CD14-positive monocyte (primary cell): ENCODE results near the gene OR6P1. TPM values are rescaled to one million over a fixed set of nuclear protein-coding genes. Genes with fewer than 3 reads are reported as not detected.

Experiments
- DNase-seq, 3 donors: peaks; one replicate each; pipeline ENCODE4 v3.0.0-alpha.2; 2011 to 2022
- H2AFZ ChIP-seq: 2 replicates; pipeline ENCODE4 v1.6.0; 2012; ENCODE audit warnings: mild to moderate bottlenecking, low read depth, low read length, inconsistent platforms; ENCODE audit not compliant: insufficient read depth, poor library complexity, severe bottlenecking
- H3K27ac ChIP-seq, 2 donors: 1 replicate in 1 of 2; 2 replicates in 1 of 2; pipeline ENCODE4 v1.5.1; 2012 to 2013; ENCODE audit warnings: low read length in 2 of 2, control low read depth in 1 of 2, inconsistent platforms in 1 of 2, low read depth in 1 of 2, mild to moderate bottlenecking in 1 of 2
- H3K27me3 ChIP-seq, 2 donors: one replicate each; pipeline versions ENCODE4 v1.6.0 to v1.6.1; 2011 to 2013; ENCODE audit warnings: low read length in 2 of 2; ENCODE audit not compliant: control insufficient read depth in 2 of 2, insufficient read depth in 2 of 2
- H3K36me3 ChIP-seq, 2 donors: replicated peaks in 1 of 2; 1 replicate in 1 of 2; 2 replicates in 1 of 2; pipeline versions ENCODE4 v1.5.1 to v1.6.1; 2012 to 2013; ENCODE audit warnings: low read length in 2 of 2, control low read depth in 1 of 2, inconsistent platforms in 1 of 2, mild to moderate bottlenecking in 1 of 2; ENCODE audit not compliant: insufficient read depth in 2 of 2, control insufficient read depth in 1 of 2
- H3K4me1 ChIP-seq, 2 donors: 1 replicate in 1 of 2; 2 replicates in 1 of 2; pipeline versions ENCODE4 v1.5.1 to v1.6.1; 2012 to 2013; ENCODE audit warnings: low read length in 2 of 2, control low read depth in 1 of 2, inconsistent platforms in 1 of 2, mild to moderate bottlenecking in 1 of 2, moderate library complexity in 1 of 2; ENCODE audit not compliant: insufficient read depth in 2 of 2, control insufficient read depth in 1 of 2
- H3K4me2 ChIP-seq: replicated peaks from 2 replicates; pipeline ENCODE3; 2012; ENCODE audit warnings: low read length, moderate library complexity, mild to moderate bottlenecking; ENCODE audit not compliant: poor library complexity, severe bottlenecking; ENCODE audit errors: extremely low read depth
- H3K4me3 ChIP-seq, 3 experiments: fragments of 200-600 bp in 1 of 3; sonication (generic) in 1 of 3; replicated peaks in 1 of 3; 1 replicate in 2 of 3; 2 replicates in 1 of 3; pipeline ENCODE4 v1.5.1; 2011 to 2013; ENCODE audit warnings: low read length in 3 of 3, mild to moderate bottlenecking in 3 of 3, control low read depth in 2 of 3, low read depth in 2 of 3, inconsistent platforms in 1 of 3, moderate library complexity in 1 of 3
- H3K79me2 ChIP-seq: 2 replicates; pipeline ENCODE4 v1.6.0; 2012; ENCODE audit warnings: mild to moderate bottlenecking, control low read depth, inconsistent platforms, low read length, moderate library complexity; ENCODE audit not compliant: insufficient read depth
- H3K9ac ChIP-seq: 2 replicates; pipeline ENCODE4 v1.6.0; 2017; ENCODE audit warnings: low read length, mild to moderate bottlenecking; ENCODE audit not compliant: insufficient read depth, poor library complexity, severe bottlenecking
- H3K9me3 ChIP-seq, 2 donors: replicated peaks in 1 of 2; 1 replicate in 1 of 2; 2 replicates in 1 of 2; pipeline versions ENCODE4 v1.5.1 to v1.6.1; 2012 to 2013; ENCODE audit warnings: low read length in 2 of 2, control low read depth in 1 of 2; ENCODE audit not compliant: control insufficient read depth in 1 of 2, insufficient read depth in 1 of 2
- H4K20me1 ChIP-seq: 2 replicates; pipeline ENCODE4 v1.6.0; 2012; ENCODE audit warnings: mild to moderate bottlenecking, low read length, control low read depth, moderate library complexity; ENCODE audit not compliant: insufficient read depth
- H3K27ac Mint-ChIP-seq, 7 donors: one replicate each; pipeline ENCODE4 v1.8.0; 2020; ENCODE audit warnings: mild to moderate bottlenecking in 7 of 7, mixed read lengths in 7 of 7, moderate library complexity in 6 of 7, inconsistent platforms in 2 of 7
- H3K27me3 Mint-ChIP-seq, 3 donors: one replicate each; pipeline ENCODE4 v1.8.0; 2021 to 2022; ENCODE audit warnings: low read depth in 3 of 3, mild to moderate bottlenecking in 3 of 3, mixed read lengths in 3 of 3, moderate library complexity in 3 of 3, inconsistent platforms in 1 of 3
- H3K36me3 Mint-ChIP-seq, 2 donors: one replicate each; pipeline ENCODE4 v1.8.0; 2020; ENCODE audit warnings: mixed read lengths in 2 of 2, inconsistent platforms in 1 of 2, mild to moderate bottlenecking in 1 of 2
- H3K4me1 Mint-ChIP-seq: one replicate; pipeline ENCODE4 v1.8.0; 2020; ENCODE audit warnings: mild to moderate bottlenecking, mixed read lengths
- H3K4me3 Mint-ChIP-seq, 2 donors: one replicate each; pipeline ENCODE4 v1.8.0; 2020; ENCODE audit warnings: mild to moderate bottlenecking in 2 of 2, mixed read lengths in 2 of 2, moderate library complexity in 1 of 2
- H3K9me3 Mint-ChIP-seq, 7 donors: one replicate each; pipeline ENCODE4 v1.8.0; 2020 to 2022; ENCODE audit warnings: mixed read lengths in 7 of 7, mild to moderate bottlenecking in 6 of 7, moderate library complexity in 6 of 7, inconsistent platforms in 2 of 7
- CTCF ChIP-seq: fragments of 200-600 bp; IDR thresholded peaks from one replicate; pipeline ENCODE4 v1.8.0; 2022; ENCODE audit warnings: antibody characterized with exemption, mild to moderate bottlenecking
- WGBS: methylation state at CpG from one replicate; pipeline ENCODE4 v1.1.5; 2013; ENCODE audit warnings: missing lambda C conversion rate; ENCODE audit not compliant: insufficient coverage; 5-methylcytosine and 5-hydroxymethylcytosine counted together
- intact Hi-C, 2 donors: fragments of 100-400 bp; cut with micrococcal nuclease; formaldehyde crosslinking; loops; one replicate each; pipeline versions ENCODE4 v1.15.0 to v1.15.1; 2023
- polyA plus RNA-seq, 3 donors: library from polyadenylated mRNA; depleted of rRNA in 1 of 3; unstranded in 2 of 3; stranded (reverse) in 1 of 3; fragments of 300-500 nt in 2 of 3; fragments of >200 nt in 1 of 3; fragmentation: Illumina TruSeq in 2 of 3; gene quantifications; 1 replicate in 2 of 3; 2 replicates in 1 of 3; pipeline ENCODE4 v1.2.3, GENCODE V29; 2012 to 2021

The OR6P1 gene
- polyA plus RNA-seq, 3 donors: not detected

- H3K9me3 Mint-ChIP-seq: peaks cover 0 to 7% (median 0%) of the 10 kb centered on the region in 7 donors
- H4K20me1 ChIP-seq: no peaks in the 10 kb centered on the region
- no peak within 1 kb of the TSS for H3K4me3 ChIP-seq
- no peak within 1 kb of the TSS for H2AFZ ChIP-seq
- no peak within 1 kb of the TSS for H3K27ac Mint-ChIP-seq
- H3K4me1 Mint-ChIP-seq: no peaks in the 10 kb centered on the region
- TF ChIP-seq CTCF: no peak
- WGBS: no CpG with 5 or more reads among the region's 3 CpGs
- intact Hi-C loops: no loop called here
- no peak for DNase-seq
- no peaks in the 10 kb centered on the region for H3K27me3 Mint-ChIP-seq
- no peaks in the 10 kb centered on the region for H3K9me3 ChIP-seq
- no peaks in the 10 kb centered on the region for H3K4me1 ChIP-seq
- H3K9ac ChIP-seq: no peak within 1 kb of the TSS
- H3K79me2 ChIP-seq: no peaks in the 10 kb centered on the region
- H3K36me3 ChIP-seq: no peaks in the 10 kb centered on the region
- no peaks in the 10 kb centered on the region for H3K27me3 ChIP-seq
- no peak within 1 kb of the TSS for H3K4me2 ChIP-seq
- H3K27ac ChIP-seq: no peak within 1 kb of the TSS
- no peaks in the 10 kb centered on the region for H3K36me3 Mint-ChIP-seq
- H3K4me3 Mint-ChIP-seq: no peak within 1 kb of the TSS
These were observed 16.0 kb downstream of the OR6P1 start, which contains the start of gene OR6Y1 for GRCh38 chr1:158554352-158554751. Gene OR6Y1, minus strand, starts transcription at chr1:158554405. Its CDS starts 6,300 bp downstream, at chr1:158548105.

- Mint-ChIP-seq H3K27me3 (no peaks in the 10 kb centered on the region), H3K9me3 (peaks cover 0 to 4% (median 0%) of the 10 kb centered on the region in 7 donors), H3K27ac (no peak overlapping the region), H3K4me1 (no peaks in the 10 kb centered on the region), H3K4me3 (no peak overlapping the region), H3K36me3 (no peaks in the 10 kb centered on the region)
- H3K4me1 ChIP-seq: no peaks in the 10 kb centered on the region
- no peak overlapping the region for H3K27ac ChIP-seq
- no peaks in the 10 kb centered on the region for H3K36me3 ChIP-seq
- no peak overlapping the region for H2AFZ ChIP-seq
- H3K9me3 ChIP-seq: no peaks in the 10 kb centered on the region
- no peaks in the 10 kb centered on the region for H3K27me3 ChIP-seq
- intact Hi-C loops: no loop called here
- no peak overlapping the region for H3K4me3 ChIP-seq
- H3K79me2 ChIP-seq: no peaks in the 10 kb centered on the region
- 100% methylated on average over 1 of the region's 1 CpG for WGBS
- no peak overlapping the region for H3K9ac ChIP-seq
- no peak for TF ChIP-seq CTCF
- DNase-seq: no peak
- no peaks in the 10 kb centered on the region for H4K20me1 ChIP-seq
- H3K4me2 ChIP-seq: no peak overlapping the region
These were observed 18.1 kb downstream of the OR6P1 start for GRCh38 chr1:158552296-158552695.
